ENCODE results near the gene PRELID1.

DNA sequence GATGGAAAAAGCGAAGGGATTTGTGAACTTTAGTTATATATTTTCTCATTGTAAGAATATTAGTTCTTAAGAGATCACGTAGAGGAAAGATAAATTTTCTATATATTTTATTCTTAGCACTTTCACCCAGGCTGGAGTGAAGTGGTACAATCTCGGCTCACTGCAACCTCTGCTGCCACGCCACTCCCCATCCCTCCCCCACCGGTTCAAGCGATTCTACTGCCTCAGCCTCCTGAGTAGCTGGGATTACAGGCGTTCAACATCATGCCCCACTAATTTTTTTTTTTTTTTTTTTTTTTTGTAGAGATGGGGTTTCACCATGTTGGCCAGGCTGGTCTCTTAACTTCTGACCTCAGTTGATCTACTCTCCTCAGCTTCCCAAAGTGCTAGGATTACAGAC lies 42.6 kb upstream of the PRELID1 start:
- TF ChIP-seq FOXA1 (IDR thresholded peaks at IDR 0.05) (no peak), BHLHE40 (IDR thresholded peaks at IDR 0.05; ENCODE audit: borderline replicate concordance) (no peak), NFRKB (IDR thresholded peaks at IDR 0.05) (no peak), FOXM1 (IDR thresholded peaks at IDR 0.05; ENCODE audit: borderline replicate concordance) (no peak), ARNT (IDR thresholded peaks at IDR 0.05) (no peak), SP1 (IDR thresholded peaks at IDR 0.05) (no peak), FOXK2 (IDR thresholded peaks at IDR 0.05) (no peak), LEF1 (IDR thresholded peaks at IDR 0.05; ENCODE audit: borderline replicate concordance) (no peak), SUZ12 (IDR thresholded peaks at IDR 0.05) (no peak), TARDBP (IDR thresholded peaks at IDR 0.05) (no peak), HDGF (IDR thresholded peaks at IDR 0.05; ENCODE audit: borderline replicate concordance) (no peak), L3MBTL2 (conservative IDR thresholded peaks at IDR 0.05) (no peak)
- TF ChIP-seq, protein P1, sequence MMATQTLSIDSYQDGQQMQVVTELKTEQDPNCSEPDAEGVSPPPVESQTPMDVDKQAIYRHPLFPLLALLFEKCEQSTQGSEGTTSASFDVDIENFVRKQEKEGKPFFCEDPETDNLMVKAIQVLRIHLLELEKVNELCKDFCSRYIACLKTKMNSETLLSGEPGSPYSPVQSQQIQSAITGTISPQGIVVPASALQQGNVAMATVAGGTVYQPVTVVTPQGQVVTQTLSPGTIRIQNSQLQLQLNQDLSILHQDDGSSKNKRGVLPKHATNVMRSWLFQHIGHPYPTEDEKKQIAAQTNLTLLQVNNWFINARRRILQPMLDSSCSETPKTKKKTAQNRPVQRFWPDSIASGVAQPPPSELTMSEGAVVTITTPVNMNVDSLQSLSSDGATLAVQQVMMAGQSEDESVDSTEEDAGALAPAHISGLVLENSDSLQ (IDR thresholded peaks at IDR 0.05) = no peak
